Ectodermal cell (in vitro differentiated cells): Measurements from ENCODE around the gene BYSL.

ENCODE experiments used
- H3K27ac ChIP-seq: 2 replicates; pipeline ENCODE4 v1.7.0; 2013; ENCODE audit warnings: mild to moderate bottlenecking, low read depth, low read length; ENCODE audit not compliant: insufficient read depth, poor library complexity, severe bottlenecking
- H3K27me3 ChIP-seq: 2 replicates; pipeline ENCODE4 v1.7.0; 2013; ENCODE audit warnings: mild to moderate bottlenecking, low read length; ENCODE audit not compliant: insufficient read depth, control insufficient read depth, poor library complexity, severe bottlenecking
- H3K36me3 ChIP-seq: one replicate; pipeline ENCODE4 v1.7.0; 2013; ENCODE audit warnings: low read length; ENCODE audit not compliant: control insufficient read depth, insufficient read depth
- H3K4me1 ChIP-seq: one replicate; pipeline ENCODE4 v1.7.0; 2013; ENCODE audit warnings: low read length; ENCODE audit not compliant: control insufficient read depth, insufficient read depth
- H3K4me3 ChIP-seq: 2 replicates; pipeline ENCODE4 v1.7.0; 2013; ENCODE audit warnings: low read depth, low read length, control low read depth; ENCODE audit not compliant: insufficient read depth
- H3K9me3 ChIP-seq: 2 replicates; pipeline ENCODE4 v1.7.0; 2013; ENCODE audit warnings: mild to moderate bottlenecking, low read length, moderate library complexity; ENCODE audit not compliant: control insufficient read depth
- WGBS, 2 experiments: methylation state at CpG; one replicate each; pipeline ENCODE4 v1.1.7; 2013; ENCODE audit warnings: missing lambda C conversion rate in 2 of 2; 5-methylcytosine and 5-hydroxymethylcytosine counted together

Gene BYSL

GRCh38 chr6:41935193-41935574, 13.9 kb downstream of the BYSL start:
- Histone ChIP-seq H3K4me1 (peaks cover 30% of the 10 kb centered on the region), H3K9me3 (no peaks in the 10 kb centered on the region), H3K27me3 (peaks cover 3% of the 10 kb centered on the region), H3K4me3 (no peak overlapping the region), H3K27ac (no peak overlapping the region), H3K36me3 (peaks cover 36% of the 10 kb centered on the region)
- 63 to 79% methylated on average over 1 of the region's 1 CpG for WGBS, 2 experiments

- Histone ChIP-seq H3K9me3 (no peaks in the 10 kb centered on the region), H3K27me3 (peaks cover 8% of the 10 kb centered on the region), H3K4me3 (no peak overlapping the region), H3K4me1 (peaks cover 32% of the 10 kb centered on the region), H3K27ac (peak overlapping the region; percentile 44), H3K36me3 (peaks cover 32% of the 10 kb centered on the region)
- WGBS, 2 experiments = 90 to 91% methylated on average over 8 of the region's 8 CpGs
Measured at GRCh38 chr6:41935685-41936072, 14.4 kb downstream of the BYSL start.

GRCh38 chr6:41936073-41936837, 15.0 kb downstream of the BYSL start:
- peaks cover 26% of the 10 kb centered on the region for H3K36me3 ChIP-seq
- H3K27me3 ChIP-seq = peaks cover 14% of the 10 kb centered on the region
- WGBS, 2 experiments = 74 to 77% methylated on average over 10 of the region's 10 CpGs
- H3K4me1 ChIP-seq = peaks cover 32% of the 10 kb centered on the region
- no peaks in the 10 kb centered on the region for H3K9me3 ChIP-seq
- no peak overlapping the region for H3K4me3 ChIP-seq
- peak overlapping the region; percentile 44 for H3K27ac ChIP-seq

GRCh38 chr6:41937472-41937860, 16.2 kb downstream of the BYSL start:
- Histone ChIP-seq H3K4me3 (no peak overlapping the region), H3K27me3 (peaks cover 17% of the 10 kb centered on the region), H3K27ac (no peak overlapping the region), H3K36me3 (peaks cover 14% of the 10 kb centered on the region), H3K9me3 (no peaks in the 10 kb centered on the region), H3K4me1 (peaks cover 36% of the 10 kb centered on the region)
- WGBS, 2 experiments = 69 to 76% methylated on average over 2 of the region's 2 CpGs

GRCh38 chr6:41937861-41938574, 16.7 kb downstream of the BYSL start:
- no peaks in the 10 kb centered on the region for H3K9me3 ChIP-seq
- no peak overlapping the region for H3K27ac ChIP-seq
- H3K4me1 ChIP-seq = peaks cover 36% of the 10 kb centered on the region
- 94 to 95% methylated on average over 4 of the region's 4 CpGs for WGBS, 2 experiments
- peaks cover 17% of the 10 kb centered on the region for H3K27me3 ChIP-seq
- no peak overlapping the region for H3K4me3 ChIP-seq
- peaks cover 10% of the 10 kb centered on the region for H3K36me3 ChIP-seq

GRCh38 chr6:41938590-41939175, 17.4 kb downstream of the BYSL start:
- H3K4me1 ChIP-seq = peaks cover 36% of the 10 kb centered on the region
- H3K36me3 ChIP-seq = peaks cover 10% of the 10 kb centered on the region
- peaks cover 17% of the 10 kb centered on the region for H3K27me3 ChIP-seq
- H3K9me3 ChIP-seq = no peaks in the 10 kb centered on the region
- 72 to 73% methylated on average over 5 of the region's 5 CpGs for WGBS, 2 experiments
- H3K27ac ChIP-seq = no peak overlapping the region
- no peak overlapping the region for H3K4me3 ChIP-seq

- H3K27me3 ChIP-seq = peaks cover 17% of the 10 kb centered on the region
- H3K36me3 ChIP-seq = peaks cover 10% of the 10 kb centered on the region
- no peak overlapping the region for H3K27ac ChIP-seq
- no peak overlapping the region for H3K4me3 ChIP-seq
- H3K9me3 ChIP-seq = no peaks in the 10 kb centered on the region
- 14 to 15% methylated on average over 11 of the region's 11 CpGs for WGBS, 2 experiments
- peaks cover 36% of the 10 kb centered on the region for H3K4me1 ChIP-seq
Measured at GRCh38 chr6:41939176-41939847, 18.0 kb downstream of the BYSL start.

- H3K4me3 ChIP-seq = peak overlapping the region; percentile 70
- H3K9me3 ChIP-seq = no peaks in the 10 kb centered on the region
- H3K27me3 ChIP-seq = peaks cover 17% of the 10 kb centered on the region
- no peak overlapping the region for H3K27ac ChIP-seq
- 6% methylated on average over 27 of the region's 27 CpGs for WGBS, 2 experiments
- H3K36me3 ChIP-seq = peaks cover 4% of the 10 kb centered on the region
- H3K4me1 ChIP-seq = peaks cover 32% of the 10 kb centered on the region
Measured at GRCh38 chr6:41939848-41940758, 18.8 kb downstream of the BYSL start.

GRCh38 chr6:41940759-41941279, 19.5 kb downstream of the BYSL start:
- Histone ChIP-seq H3K27ac (no peak overlapping the region), H3K4me3 (peak overlapping the region; percentile 70), H3K9me3 (no peaks in the 10 kb centered on the region), H3K36me3 (peaks cover 1% of the 10 kb centered on the region), H3K27me3 (peaks cover 17% of the 10 kb centered on the region), H3K4me1 (peaks cover 25% of the 10 kb centered on the region)
- 0% methylated on average over 38 of the region's 38 CpGs for WGBS, 2 experiments
